Measurements from ENCODE around the gene ATP5MG.
"Not testable (repeated sequence)": the region's sequence is repeated elsewhere in the genome, so short reads cannot be mapped to it uniquely, and the experiment has no call there.

The ATP5MG gene, protein sequence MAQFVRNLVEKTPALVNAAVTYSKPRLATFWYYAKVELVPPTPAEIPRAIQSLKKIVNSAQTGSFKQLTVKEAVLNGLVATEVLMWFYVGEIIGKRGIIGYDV

DNA sequence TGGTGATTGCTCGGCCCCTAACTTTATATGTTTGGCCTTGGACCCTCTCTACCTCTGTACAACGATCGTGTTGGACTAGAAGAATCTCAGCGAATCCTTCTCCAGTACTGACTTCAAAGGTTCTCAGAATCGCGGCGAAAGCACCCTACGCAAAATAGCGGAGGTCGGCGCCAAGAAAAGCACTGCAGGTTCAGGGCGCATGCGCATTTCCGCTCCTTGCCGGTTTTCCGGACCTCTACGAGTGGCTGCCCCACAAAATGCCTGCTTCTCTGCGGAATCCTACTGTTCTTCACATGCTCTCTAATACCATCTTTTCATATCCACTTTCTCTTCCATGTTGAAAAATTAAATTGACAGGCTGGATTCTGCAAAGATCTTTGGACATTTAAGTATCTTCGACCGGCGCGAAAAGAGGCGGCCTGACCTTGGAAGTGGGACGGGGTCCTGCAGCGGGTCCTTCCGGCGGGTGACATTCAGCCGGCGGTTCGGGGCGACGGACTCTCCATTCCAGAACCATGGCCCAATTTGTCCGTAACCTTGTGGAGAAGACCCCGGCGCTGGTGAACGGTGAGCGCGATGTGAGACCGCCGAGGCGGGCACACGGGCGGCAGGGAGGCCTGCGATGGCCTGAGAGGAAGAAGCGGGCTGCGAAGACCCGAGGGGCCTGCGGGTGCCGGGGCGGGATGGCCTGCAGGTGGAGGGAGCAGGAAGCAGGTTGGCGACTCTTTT is at the start of gene ATP5MG:
TSS of gene ATP5MG (plus strand) at position 456 of the 729 bp plus-strand sequence. CDS start at position 516, 60 bp downstream.
- DNase-seq (ENCODE audit: low read depth, low spot score) = peak; percentile 33

DNA sequence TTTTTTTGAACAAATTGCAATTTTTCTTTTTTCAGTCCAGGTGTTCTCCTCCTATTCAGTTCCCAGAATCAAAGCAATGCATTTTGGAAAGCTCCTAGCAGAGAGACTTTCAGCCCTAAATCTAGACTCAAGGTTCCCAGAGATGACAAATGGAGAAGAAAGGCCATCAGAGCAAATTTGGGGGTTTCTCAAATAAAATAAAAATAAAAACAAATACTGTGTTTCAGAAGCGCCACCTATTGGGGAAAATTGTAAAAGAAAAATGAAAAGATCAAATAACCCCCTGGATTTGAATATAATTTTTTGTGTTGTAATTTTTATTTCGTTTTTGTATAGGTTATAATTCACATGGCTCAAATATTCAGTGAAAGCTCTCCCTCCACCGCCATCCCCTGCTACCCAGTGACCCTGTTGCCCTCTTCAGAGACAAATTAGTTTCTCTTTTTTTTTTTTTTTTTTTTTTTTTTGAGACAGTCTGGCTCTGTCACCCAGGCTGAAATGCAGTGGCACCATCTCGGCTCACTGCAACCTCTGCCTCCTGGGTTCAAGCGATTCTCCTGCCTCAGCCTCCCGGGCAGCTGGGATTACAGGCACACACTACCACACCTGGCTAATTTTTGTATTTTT is 48.2 kb upstream of the ATP5MG start:
- DNase-seq (ENCODE audit: low read depth, low spot score) = no peak

DNA sequence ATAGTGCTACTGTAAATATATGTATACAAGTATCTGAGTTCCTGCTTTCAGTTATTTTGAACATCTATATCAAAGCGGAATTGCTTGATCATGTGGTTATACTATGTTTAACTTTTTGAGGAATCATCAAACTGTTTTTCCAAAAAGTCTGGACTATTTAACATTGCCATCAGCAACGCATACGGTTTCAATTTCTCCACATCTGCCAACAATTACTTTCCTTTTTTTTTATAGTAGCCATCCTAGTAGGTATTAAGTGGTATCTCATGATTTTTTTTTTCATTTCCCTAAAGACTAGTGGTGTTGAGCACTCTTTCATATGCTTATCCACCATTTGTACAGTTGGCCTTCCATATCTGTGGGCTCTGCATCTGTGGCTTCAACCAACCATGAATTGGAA is 43.3 kb upstream of the ATP5MG start:
- no peak for DNase-seq (ENCODE audit: low read depth, low spot score)

DNA sequence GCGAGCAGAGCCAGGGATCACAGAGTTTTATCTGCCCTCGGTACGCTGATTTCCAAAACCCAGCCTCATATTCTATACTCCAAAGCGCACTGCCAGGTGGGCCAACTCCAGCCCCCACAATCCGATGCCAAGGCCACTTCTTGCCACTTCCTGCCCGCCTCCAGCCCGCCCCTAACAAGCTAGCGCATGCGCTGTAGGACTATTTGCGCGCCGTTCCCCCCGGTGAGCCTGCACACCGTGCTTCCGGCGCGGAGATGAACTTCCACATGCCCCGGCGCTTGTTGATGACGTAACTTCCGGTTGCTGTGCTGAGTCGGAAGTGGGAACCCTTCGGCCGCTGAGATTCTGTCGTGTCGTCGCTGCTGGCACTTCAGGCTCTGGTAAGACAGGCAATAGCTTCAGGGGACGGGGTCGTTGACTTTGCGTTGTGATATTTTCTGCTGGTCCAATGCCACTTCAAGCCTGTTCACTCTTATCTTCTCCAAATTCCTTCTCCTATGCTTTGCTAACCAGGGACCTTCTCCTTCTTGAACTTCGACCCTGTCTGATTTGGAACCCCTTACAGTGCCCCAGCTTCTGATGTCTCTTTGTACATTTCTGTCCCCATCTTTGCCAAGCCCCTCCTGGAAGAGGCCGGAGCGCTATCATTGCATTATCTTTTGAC is 42.0 kb upstream of the ATP5MG start, which contains the start of gene UBE4A:
TSS of gene UBE4A (plus strand) at position 306 of the 664 bp plus-strand sequence. CDS start 5,481 bp downstream, outside the sequence.
- peak; percentile 92 for DNase-seq (ENCODE audit: low read depth, low spot score)

DNA sequence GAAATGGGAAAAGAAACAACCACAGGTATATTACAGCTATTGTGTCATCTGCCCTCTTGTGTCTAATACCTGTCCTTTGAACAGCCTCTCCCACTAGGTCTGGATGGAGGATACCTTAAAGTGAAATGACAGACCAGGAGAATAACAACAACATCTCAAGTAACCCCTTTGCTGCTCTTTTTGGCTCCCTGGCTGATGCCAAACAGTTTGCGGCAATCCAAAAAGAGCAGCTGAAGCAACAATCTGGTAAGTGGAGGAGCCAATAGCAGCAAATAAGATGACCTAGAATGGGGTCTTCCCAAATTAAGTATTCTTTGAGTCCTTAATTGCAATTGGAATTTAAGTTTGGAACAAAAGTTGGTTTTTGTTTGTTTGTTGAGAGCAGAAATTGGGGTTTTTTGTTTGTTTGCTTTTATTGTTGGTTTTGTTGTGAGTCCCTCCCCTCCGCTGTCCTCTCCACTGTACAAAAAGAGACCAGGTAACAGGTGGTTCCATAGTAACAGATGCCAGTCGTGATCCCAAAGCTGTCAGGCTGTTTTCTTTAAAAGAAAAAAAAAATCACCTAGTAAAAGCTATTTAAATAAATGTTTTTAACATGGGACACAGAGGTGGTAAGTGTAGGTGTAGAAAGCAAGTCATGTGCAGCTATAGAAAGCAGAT is 36.3 kb upstream of the ATP5MG start:
- no peak for DNase-seq (ENCODE audit: low read depth, low spot score)

DNA sequence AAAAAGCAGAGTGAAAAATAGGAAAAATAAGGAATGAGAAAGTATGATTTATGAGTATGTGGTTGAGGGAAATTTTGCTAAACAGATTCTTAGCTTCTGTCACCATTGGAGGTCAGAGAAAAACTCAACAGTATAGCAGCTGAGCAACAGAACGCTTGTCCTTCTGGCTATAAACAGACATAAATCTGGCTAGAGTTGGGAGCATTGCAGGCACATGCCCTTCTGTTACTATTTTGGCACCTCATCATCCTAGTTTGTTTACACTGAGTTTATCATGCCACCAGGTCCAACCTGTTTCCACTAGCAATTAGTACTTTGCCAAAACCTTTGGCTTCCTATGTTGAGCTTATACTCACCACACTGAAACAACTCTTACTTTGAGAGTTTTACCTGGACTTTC is 35.1 kb upstream of the ATP5MG start:
- no peak for DNase-seq (ENCODE audit: low read depth, low spot score)

DNA sequence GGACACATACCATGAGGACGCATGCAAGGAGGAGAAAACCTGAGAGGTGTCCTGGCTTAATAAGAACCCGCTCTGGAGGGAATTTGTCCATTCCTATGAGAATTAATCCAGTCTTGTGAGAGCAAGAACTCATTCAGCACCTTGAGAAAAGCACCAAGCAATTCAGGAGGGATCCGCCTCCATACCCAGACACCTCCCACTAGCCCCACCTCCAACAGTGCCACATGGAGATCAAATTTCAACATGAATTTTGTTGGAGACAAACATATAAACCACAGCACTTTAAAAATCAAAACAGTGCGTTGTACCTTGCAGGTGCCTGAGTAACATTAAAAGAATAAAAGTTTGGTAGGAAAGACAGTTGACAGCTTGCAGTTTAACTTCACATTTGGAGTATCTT is 30.6 kb upstream of the ATP5MG start:
- no peak for DNase-seq (ENCODE audit: low read depth, low spot score)

DNA sequence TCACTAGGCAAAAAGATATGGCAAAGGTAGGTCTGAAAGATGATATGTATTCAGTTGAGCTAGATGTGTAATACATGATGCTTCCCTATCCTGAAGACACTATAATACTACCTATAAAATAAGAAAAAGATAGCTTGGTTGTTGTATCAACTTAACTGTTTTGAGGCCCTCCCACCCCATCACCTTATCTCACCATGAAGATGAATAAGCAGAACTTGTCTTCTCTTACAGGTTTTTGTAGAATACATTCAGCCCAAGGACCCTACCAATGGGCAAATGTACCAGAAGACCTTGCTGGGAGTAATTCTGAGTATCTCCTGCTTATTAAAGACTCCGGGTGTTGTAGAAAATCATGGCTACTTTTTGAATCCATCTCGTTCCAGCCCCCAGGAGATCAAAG is 28.1 kb upstream of the ATP5MG start:
- no peak for DNase-seq (ENCODE audit: low read depth, low spot score)

DNA sequence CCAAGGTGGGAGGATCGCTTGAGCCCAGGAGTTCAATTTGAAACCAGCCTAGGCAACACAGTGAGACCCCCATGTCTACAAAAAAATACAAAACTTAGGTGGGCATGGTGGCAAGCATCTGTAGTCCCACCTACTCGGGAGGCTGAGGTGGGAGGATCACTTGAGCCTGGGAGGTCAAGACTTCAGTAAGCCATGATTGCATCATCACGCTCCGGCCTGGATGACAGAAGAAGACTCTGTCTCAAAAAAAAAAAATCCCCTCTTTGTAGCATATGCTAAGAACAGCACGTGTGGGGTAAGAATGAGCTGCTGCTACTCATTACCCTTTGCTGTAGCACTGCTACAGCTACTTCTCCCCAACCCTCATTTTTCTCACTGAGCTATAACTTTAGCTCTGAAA is 27.5 kb upstream of the ATP5MG start:
- DNase-seq (ENCODE audit: low read depth, low spot score) = no peak

DNA sequence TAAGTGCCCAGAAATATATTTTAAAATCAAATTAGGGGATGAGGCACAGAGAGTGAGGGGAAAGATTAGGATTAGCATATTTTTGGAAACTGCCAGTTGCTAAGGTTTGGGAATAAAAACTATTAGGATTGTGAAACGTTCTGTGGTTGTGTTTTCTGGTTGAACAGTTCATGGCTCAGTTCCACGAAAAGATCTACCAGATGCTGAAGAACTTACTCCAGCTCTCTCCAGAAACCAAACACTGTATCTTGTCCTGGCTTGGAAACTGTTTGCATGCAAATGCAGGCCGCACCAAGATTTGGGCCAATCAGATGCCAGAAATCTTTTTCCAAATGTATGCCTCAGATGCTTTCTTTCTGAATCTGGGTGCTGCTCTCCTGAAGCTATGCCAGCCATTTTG is 26.7 kb upstream of the ATP5MG start:
- DNase-seq (ENCODE audit: low read depth, low spot score) = no peak

DNA sequence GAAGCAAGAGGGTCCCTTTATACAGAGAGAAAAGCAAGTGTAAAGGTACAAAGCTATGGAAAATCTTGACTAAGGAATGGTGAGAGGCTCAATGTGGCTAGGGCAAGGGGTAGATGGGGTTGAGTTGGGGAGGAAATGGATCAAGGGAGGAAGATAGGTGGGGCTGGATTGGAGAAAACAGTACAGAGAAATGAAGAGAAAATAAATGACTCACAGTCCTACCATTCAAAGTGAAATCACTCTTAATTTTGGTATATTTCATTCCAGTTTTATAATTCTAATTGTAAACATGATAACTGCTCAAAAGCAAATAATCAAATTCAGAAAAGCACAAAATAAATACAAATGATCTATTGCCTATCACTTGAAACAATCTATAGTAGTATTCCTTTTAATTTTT is 25.4 kb upstream of the ATP5MG start:
- DNase-seq (ENCODE audit: low read depth, low spot score) = no peak

DNA sequence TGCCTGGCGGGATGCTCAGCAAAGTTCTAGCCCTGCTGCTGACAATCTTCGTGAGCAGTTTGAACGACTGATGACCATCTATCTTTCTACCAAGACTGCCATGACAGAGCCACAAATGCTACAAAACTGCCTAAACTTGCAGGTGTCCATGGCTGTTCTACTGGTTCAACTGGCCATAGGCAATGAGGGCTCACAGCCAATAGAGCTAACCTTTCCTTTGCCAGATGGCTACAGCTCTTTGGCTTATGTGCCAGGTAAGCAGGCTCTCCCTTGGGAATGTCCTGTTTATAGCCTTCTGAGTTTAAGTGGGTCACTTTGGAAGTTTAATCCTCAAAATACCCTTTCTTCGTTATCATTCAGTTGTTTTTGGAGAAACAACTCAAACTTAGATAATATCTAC is 21.9 kb upstream of the ATP5MG start:
- no peak for DNase-seq (ENCODE audit: low read depth, low spot score)

DNA sequence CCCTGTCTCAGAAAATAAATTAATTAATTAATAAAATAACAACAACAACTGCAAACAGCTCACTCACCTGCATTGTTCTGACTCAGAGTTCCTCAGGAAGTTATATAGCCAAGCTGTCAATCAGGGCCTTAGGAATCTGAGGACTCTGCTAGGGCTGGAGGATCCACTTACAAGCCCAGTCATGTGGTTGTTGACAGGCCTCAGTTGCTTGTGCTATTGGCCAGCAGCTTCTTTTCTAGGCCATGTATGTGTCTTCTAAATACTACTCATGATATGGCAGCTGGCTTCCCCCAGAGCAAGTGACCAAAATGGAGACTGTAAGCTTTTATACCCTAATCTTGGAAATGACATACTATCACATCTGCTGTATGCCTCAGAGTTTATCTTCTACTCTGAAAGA is 20.8 kb upstream of the ATP5MG start:
- no peak for DNase-seq (ENCODE audit: low read depth, low spot score)

DNA sequence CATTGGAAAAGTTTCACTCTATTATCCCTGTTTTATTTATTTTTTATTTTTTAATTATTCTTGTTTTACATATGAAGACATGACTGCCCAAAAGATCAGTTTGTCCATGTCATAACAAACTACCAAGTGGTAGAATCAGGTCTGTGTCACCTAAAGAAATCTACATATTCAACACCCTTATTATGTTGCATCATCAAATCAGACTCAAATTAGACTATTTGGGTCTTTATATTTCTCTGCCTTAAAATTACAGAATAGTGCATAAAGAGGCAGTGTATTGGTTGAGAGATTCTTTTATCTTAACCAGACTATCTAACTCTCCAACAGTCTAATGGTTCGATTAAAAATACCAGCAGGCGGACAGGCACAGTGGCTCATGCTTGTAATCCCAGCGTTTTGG is 18.5 kb upstream of the ATP5MG start:
- DNase-seq (ENCODE audit: low read depth, low spot score) = no peak

DNA sequence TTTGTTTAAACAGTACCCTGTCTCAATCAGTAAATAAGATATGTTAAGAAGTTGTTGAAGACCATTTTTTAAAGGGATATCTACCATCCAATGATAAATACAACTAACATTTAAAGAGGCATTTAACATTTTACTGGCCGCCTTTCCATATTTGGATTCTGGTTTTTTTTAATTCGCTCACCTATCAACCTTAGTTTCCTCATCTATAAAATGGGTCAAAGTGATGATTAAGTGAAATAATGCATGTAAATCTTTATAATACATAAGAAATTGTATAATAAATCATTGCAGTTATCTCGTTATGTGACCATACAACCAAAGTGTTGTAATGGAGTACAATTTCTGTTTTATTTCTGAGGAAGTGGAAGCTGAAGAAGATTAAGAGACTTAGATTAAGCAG is 17.7 kb upstream of the ATP5MG start:
- no peak for DNase-seq (ENCODE audit: low read depth, low spot score)

DNA sequence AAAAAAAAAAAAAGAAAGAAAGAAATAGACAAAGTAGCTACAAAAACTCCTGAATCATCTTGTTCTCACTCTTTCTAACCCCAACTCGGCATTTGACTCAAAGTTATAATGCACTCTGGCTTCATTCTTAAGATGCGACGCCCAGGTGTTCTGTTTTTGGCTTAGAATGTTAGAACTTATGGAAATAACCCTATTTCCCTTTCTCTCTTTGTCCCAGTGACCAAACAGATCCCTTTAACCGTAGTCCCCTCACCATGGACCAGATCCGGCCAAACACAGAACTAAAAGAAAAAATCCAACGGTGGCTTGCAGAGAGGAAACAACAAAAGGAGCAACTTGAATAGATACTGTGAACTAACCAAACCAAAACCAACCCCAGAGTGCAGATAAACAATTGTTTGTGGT is 5.3 kb upstream of the ATP5MG start:
- DNase-seq (ENCODE audit: low read depth, low spot score) = no peak

DNA sequence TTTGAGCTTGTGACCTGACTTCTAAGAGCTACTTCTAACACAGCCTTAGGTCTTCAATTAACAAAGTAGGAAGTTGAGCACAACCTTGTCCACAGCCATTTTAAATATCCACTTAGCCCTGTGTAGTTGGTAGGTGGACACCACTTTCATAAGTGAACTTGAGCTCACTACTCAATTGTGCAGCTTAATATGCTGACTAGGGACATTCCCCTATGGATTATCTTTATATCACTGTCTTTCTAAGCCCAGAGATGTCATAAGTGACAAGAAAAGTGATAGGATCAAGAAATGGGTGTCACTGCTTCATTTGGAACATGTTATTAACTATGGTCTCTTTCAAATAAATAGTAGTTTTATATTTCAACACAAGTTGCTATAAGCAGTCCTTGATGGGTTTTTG is 4.0 kb upstream of the ATP5MG start:
- no peak for DNase-seq (ENCODE audit: low read depth, low spot score)

DNA sequence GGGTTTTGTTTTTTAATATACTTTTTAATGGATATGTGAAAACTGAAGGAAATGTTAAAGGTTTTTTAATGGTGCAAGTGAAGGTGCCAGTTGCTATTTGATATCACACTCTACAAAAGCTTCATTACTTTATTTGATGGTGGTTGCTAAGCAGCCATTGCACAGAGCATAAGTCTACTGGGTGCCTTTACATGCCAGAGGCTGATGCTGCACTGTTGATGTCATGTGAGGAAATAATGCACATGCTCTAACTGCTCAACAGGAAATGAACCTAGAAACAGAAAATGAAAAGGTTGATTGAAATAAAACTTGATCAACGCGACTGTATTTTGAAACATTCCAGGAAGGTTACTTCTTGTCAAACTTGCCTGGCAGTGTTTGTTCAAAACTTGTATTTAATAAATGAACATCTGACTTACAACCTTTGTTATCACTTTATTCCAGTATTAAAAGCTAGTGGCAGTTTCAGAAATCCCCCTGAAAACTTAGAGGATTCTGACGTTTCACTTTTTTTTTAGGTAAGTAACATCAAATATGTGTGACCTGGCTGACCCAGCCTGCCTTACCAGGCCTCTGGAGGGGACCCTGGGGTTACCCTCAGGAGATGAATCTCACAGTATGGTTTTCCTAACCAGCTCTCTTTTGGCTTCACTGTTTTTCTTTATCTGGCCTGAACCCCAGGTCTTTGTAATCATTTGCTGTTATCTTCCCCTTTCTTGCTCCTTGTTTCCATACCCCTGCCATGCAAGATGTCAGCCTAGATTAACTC is 2.4 kb upstream of the ATP5MG start:
- DNase-seq (ENCODE audit: low read depth, low spot score) = no peak

DNA sequence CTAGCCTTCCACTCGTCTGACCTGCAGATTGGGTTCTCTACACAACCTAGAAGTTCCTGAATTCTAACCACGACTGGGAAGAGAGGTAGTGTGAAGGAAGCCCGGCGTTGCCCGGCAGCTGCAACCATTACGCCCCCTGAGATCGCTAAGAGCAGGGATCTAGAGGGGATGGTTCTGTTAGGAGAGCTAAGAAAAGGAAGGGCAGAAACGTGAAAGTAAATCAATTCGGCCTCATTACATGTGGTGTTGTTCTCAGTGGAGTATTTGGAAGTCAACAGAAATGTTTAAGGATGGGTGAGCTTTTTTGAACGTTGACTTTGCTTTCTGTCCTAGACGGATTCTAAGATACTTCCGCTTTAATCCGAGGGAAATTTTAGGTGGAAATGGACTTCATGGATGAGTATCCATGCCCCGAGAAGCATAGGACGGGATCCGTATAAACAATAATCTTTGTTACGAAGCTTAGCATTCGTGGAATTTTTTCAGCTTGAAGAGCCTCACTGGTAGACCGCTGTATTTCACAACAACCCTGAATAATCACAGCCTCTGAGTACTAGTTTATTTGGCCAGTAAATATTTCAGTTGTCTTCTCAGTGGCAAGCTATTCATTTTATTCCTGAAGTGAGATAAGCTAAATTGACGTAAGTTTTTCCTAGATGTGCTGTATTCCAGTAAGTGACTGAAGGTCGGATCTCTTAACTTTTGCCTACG is 629 bp downstream of the ATP5MG start:
- no peak for DNase-seq (ENCODE audit: low read depth, low spot score)

DNA sequence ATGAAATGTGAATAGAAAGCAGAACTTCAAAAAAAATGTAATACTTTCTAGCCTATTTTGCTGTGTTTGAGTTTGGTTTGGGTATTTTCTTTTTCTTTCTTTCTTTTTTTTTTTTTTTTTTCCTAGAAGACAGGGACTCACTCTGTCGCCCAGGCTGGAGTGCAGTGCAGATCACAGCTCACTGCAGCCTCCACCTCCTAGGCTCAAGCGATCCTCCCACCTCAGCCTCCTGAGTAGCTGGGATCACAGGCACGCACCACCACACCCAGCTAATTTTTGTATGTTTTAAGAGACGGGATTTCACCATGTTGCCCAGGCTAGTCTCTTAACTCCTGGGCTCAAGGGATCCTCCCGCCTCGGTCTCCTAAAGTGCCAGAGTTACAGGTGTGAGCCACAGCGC is 1.2 kb downstream of the ATP5MG start:
- DNase-seq (ENCODE audit: low read depth, low spot score) = not testable (repeated sequence)

All from iPS DF 19.7 (cell line).